ENCODE measurements around the gene C9orf57.
"Not testable (repeated sequence)": the region's sequence is repeated elsewhere in the genome, so short reads cannot be mapped to it uniquely, and the experiment has no call there.

Gene C9orf57

DNA sequence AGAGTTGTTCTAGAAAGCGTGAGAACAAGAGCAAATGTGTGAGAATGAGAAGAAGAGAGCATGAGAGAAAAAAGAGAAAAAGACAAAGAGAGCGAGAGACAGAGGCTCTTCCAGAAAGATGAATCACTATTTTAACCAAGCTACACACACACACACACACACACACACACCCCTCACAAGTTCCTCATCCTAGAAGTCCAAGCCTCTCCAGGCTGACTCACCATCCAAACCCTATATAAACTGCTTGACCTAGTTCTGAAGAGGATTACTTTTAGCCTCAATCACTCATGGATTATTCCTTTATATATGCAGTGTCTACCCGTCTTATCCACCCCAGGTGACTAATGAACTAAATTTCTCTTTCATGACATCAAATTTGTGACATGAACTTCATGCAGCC is 37.6 kb downstream of the C9orf57 start:
- DNase-seq, result no peak

DNA sequence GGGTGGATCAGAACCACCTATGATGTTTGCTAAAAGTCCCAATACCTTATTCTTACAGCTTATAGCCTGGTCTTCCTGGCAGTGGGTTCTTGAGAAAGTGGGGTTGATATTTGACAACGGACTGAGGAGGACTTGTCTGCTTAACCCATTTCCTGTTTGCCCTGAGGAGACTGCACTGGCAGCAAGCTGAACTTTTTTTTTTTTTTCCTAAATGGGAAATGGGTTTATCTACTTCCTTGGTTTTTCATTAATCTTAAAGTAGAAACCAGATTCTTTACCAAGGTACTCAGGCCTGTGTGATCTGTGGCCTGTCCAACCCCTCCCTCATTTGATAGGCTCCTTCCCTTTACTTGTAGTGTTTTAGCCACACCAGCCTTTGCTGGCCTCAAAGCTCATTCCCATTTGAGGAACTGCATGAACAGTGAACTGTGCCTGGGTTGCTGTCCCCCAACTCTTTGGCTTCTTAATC is 47.1 kb downstream of the C9orf57 start:
- DNase-seq, result no peak

DNA sequence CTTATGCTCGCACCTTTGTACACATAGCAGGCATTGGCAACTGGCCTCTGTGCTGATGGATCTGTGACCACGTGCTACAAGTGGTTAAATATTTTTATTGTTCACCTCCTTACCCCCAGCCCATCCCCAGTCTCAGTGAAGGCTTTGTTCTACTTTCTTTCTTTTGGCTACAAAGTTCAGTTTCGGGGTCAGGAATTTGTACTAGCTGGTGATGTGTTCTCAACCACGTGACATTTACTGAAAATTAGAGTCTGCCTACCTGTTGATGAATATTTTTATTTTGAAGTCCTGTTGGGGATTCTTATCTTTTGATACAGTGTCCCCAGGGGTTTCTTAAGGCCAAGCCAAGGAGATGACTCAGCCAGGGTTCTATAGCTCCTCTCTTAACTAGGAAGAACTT is 47.8 kb downstream of the C9orf57 start:
- DNase-seq, result no peak

DNA sequence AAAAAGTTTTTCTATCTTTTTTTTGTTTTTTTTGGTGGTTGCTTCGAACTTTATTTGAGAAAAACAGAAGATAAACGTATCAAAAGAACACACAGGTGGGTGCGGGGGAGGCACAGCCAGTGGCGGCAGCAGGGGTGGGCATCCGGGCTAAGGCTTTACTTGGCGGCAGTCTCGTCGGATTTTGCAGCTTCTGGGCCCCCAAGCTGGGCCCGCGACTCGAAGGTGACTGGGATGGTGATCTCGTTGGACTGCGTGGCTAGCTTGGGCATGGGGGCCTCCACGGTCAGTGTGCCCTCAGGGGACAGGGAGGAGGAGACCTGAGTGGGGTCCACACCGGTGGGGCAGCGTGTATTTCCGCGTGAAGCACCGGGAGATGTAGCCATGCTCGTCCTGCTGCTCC is 52.7 kb downstream of the C9orf57 start:
- DNase-seq, result not testable (repeated sequence)

DNA sequence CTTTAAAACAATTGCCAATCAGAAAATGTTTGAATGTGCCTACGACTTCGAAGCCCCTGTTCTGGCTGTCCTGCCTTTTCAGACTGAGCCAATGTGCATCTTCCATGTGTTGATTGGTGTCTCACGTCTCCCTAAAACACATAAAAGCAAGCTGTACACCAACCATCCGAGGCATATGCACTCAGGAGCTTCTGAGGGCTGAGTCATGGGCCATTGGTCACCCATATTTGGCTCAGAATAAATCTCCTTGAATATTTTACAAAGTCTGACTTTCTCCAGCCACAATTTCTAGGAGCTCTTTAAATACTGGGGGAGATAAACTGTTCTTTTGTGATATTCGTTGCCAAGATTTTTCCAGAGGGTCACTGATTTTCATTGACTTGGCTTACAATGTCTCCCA is 53.9 kb downstream of the C9orf57 start:
- DNase-seq, result no peak

DNA sequence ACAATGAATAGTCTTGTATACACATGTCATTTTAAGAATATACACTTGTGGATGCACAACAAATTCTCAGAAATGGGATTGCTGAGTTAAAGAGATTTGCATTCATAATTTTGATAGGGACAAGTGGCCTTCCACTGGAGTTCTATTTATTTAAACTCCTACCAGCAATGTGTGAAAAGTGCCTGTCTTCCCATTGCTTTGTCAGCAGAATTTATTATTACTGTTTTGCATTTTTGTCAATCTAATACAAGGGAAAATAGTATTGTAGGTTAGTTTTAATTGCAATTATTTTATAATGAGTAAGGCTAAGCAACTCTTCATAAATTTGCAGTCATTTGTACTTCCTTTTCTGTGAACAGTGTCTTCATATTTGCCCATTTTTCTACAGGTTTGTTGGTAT is 55.0 kb downstream of the C9orf57 start:
- no peak for DNase-seq

Data from activated CD4-positive, alpha-beta T cell treated with anti-CD3 and anti-CD28 coated beads for 1 hour (primary cell).